ENCODE results near the gene CATSPERB. TPM values are rescaled to one million over a fixed set of nuclear protein-coding genes. Genes with fewer than 3 reads are reported as not detected.

The CATSPERB gene
- total and polyA plus RNA-seq, 2 donors (not counting 3 experiments of a cell fraction or from before 2014, with no cell fraction given) = not detected

DNA sequence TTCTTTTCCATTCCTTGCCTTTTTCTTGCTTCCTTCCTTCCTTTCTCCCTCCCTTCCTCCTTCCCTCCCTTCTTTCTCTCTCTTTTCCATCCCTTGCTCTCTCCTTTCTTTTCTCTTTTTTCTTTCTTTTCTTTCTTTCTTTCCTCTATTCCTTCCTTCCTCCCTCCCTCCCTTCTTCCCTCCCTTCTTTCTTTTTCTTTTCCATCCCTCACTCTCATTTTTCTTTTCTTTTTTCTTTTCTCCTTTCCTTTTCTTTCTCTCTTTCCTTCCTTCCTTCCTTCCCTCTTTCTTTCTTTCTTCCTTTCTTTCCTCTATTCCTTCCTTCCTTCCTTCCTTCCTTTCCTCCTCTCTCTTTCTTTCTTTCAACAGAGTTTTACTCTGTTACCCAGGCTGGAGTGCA, 186.7 kb downstream of the CATSPERB start:
- dilution Hi-C loops (cut with MboI; ENCODE audit: extremely low pct_ligation_motif_present, low sequenced_read_pairs) = no loop called here
- no peaks in the 10 kb centered on the region for H3K9me1 ChIP-seq (replicated peaks; ENCODE audit: control insufficient read depth, extremely low read depth, insufficient read depth, low read length)
- CTCF ChIA-PET = no interaction called here
- intact Hi-C loops (cut with micrococcal nuclease) = no loop called here
- H2AFZ ChIP-seq (ENCODE audit: low read depth, low read length) = no peak overlapping the region
- BruUV-seq (replicated peaks) = no TSS peak
- H3K27ac ChIP-seq (ENCODE audit: insufficient read depth, low read depth, low read length) = no peak overlapping the region
- no peak for DNase-seq (ENCODE audit: low read depth, low spot score)
- no peaks in the 10 kb centered on the region for H3K36me3 ChIP-seq (ENCODE audit: control insufficient read depth in 2 of 2, extremely low read depth in 1 of 2, insufficient read depth in 2 of 2, low read length in 2 of 2)
- H3K9ac ChIP-seq (replicated peaks; ENCODE audit: extremely low read depth, insufficient read depth, low read length) = no peak overlapping the region
- peaks cover 0 to 2% of the 10 kb centered on the region in 2 experiments for H3K27me3 ChIP-seq (ENCODE audit: control insufficient read depth in 2 of 2, insufficient read depth in 2 of 2, low read length in 2 of 2)
- no peak for FAIRE-seq
- POLR2A ChIA-PET = no interaction called here
- no peaks in the 10 kb centered on the region for H3K4me1 ChIP-seq (ENCODE audit: control insufficient read depth, extremely low read depth, insufficient read depth, low read length)
- no peaks in the 10 kb centered on the region for H3K79me2 ChIP-seq (ENCODE audit: control insufficient read depth, insufficient read depth, low read length)
- H3K4me2 ChIP-seq (ENCODE audit: insufficient read depth, low read length) = no peak overlapping the region
- no peaks in the 10 kb centered on the region for H4K20me1 ChIP-seq (replicated peaks; ENCODE audit: control insufficient read depth, extremely low read depth, insufficient read depth, low read length)
- no peaks in the 10 kb centered on the region for H3K9me3 ChIP-seq (replicated peaks; ENCODE audit: control insufficient read depth, insufficient read depth, low read length)
- no peak overlapping the region for H3K4me3 ChIP-seq (replicated peaks in 1 of 3; ENCODE audit: insufficient read depth in 1 of 3, low read depth in 1 of 3, low read length in 3 of 3)
- TF ChIP-seq GATA2 (IDR thresholded peaks at IDR 0.05; ENCODE audit: insufficient read depth, insufficient read length, low read depth, low read length) = no peak
- TF ChIP-seq JUN (IDR thresholded peaks at IDR 0.05; ENCODE audit: borderline replicate concordance, insufficient read depth, insufficient read length, low read depth) = no peak
- TF ChIP-seq FOS (IDR thresholded peaks at IDR 0.05; ENCODE audit: borderline replicate concordance, insufficient read depth, low read length) = no peak
- TF ChIP-seq, protein P1, sequence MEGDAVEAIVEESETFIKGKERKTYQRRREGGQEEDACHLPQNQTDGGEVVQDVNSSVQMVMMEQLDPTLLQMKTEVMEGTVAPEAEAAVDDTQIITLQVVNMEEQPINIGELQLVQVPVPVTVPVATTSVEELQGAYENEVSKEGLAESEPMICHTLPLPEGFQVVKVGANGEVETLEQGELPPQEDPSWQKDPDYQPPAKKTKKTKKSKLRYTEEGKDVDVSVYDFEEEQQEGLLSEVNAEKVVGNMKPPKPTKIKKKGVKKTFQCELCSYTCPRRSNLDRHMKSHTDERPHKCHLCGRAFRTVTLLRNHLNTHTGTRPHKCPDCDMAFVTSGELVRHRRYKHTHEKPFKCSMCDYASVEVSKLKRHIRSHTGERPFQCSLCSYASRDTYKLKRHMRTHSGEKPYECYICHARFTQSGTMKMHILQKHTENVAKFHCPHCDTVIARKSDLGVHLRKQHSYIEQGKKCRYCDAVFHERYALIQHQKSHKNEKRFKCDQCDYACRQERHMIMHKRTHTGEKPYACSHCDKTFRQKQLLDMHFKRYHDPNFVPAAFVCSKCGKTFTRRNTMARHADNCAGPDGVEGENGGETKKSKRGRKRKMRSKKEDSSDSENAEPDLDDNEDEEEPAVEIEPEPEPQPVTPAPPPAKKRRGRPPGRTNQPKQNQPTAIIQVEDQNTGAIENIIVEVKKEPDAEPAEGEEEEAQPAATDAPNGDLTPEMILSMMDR (IDR thresholded peaks at IDR 0.05; ENCODE audit: extremely low read depth in 1 of 2, insufficient read depth in 1 of 2, low read depth in 1 of 2, low read length in 2 of 2) = no peak
- no peak for TF ChIP-seq POLR2A (IDR thresholded peaks at IDR 0.05; ENCODE audit: low read depth, low read length)
- no peak for TF ChIP-seq EZH2 (IDR thresholded peaks at IDR 0.05; ENCODE audit: borderline replicate concordance, low read depth, low read length, severe bottlenecking)
- no peak for TF ChIP-seq MYC (IDR thresholded peaks at IDR 0.05; ENCODE audit: low read depth, low read length)
- TF ChIP-seq, protein P2, sequence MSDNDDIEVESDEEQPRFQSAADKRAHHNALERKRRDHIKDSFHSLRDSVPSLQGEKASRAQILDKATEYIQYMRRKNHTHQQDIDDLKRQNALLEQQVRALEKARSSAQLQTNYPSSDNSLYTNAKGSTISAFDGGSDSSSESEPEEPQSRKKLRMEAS (IDR thresholded peaks at IDR 0.05; ENCODE audit: insufficient read depth, insufficient read length) = no peak
- TF ChIP-seq POLR2AphosphoS5 (IDR thresholded peaks at IDR 0.05; ENCODE audit: insufficient read depth, low read depth, low read length) = no peak

Measured in endothelial cell of umbilical vein (primary cell).